IPS-18c (cell line): ENCODE results near the gene SNX12.

ENCODE experiments used
- H3K4me3 ChIP-seq: 2 replicates; pipeline ENCODE4 v1.7.0; 2013; ENCODE audit warnings: low read depth, mild to moderate bottlenecking, low read length, moderate library complexity; ENCODE audit not compliant: insufficient read depth
- H3K9me3 ChIP-seq: one replicate; pipeline ENCODE4 v1.6.1; 2013; ENCODE audit warnings: mild to moderate bottlenecking, low read length, moderate library complexity; ENCODE audit not compliant: control insufficient read depth, insufficient read depth

The SNX12 gene

DNA sequence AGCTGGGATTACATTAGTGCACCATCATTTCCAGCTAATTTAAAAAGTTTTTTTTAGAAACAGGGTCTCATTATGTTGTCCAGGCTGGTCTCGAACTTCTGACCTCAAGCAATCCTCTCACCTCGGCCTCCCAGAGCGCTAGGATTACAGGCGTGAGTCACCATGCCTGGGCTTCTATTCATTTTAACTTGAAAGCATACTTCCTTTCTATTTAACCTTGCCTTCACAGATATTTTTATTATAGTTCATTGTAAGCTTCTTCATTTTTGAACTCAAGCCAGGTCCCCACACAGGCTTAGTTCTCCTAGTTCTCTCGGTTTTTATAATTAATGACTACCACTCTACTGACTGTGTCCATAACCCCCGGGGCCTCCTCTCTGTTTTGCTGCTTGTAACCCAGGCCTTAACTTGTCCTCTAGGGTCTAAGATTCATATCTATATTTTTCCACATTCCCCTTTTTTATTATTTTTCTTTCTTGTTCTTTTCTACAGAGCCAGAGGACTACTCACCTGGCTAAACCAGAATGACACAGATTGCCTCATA, 50.7 kb downstream of the SNX12 start:
- H3K9me3 ChIP-seq: peaks cover 5% of the 10 kb centered on the region
- H3K4me3 ChIP-seq: no peak overlapping the region
